Calu3 (cell line): Measurements from ENCODE around the gene SLC12A8. TPM values are rescaled to one million over a fixed set of nuclear protein-coding genes. Genes with fewer than 3 reads are reported as not detected.

ENCODE experiments used
- BruUV-seq: library from RNA; stranded (reverse); fragments of 400-500 nt; replicated peaks from 2 replicates; lab custom pipeline; 2021; lab: Mats Ljungman, UMichigan
- CTCF ChIA-PET: fragments of 300-600 bp; sonication (Branson Sonifier 250); formaldehyde crosslinking; loops from one replicate; lab custom pipeline; 2022; ENCODE audit warnings: antibody characterized with exemption; lab: Charles Lee
- DNase-seq: peaks from one replicate; pipeline ENCODE4 v3.0.0; 2022
- H3K27ac Mint-ChIP-seq: one replicate; pipeline ENCODE4 v1.8.0; 2022; ENCODE audit warnings: mixed read lengths; ENCODE audit not compliant: unreplicated experiment
- H3K27me3 Mint-ChIP-seq: one replicate; pipeline ENCODE4 v1.8.0; 2022; ENCODE audit warnings: mixed read lengths; ENCODE audit not compliant: unreplicated experiment
- H3K36me3 Mint-ChIP-seq: one replicate; pipeline ENCODE4 v1.8.0; 2022; ENCODE audit warnings: mild to moderate bottlenecking, moderate library complexity, mixed read lengths; ENCODE audit not compliant: insufficient read depth, unreplicated experiment
- H3K4me1 Mint-ChIP-seq: one replicate; pipeline ENCODE4 v1.8.0; 2022; ENCODE audit warnings: mild to moderate bottlenecking, low read depth, mixed read lengths; ENCODE audit not compliant: unreplicated experiment
- H3K4me3 Mint-ChIP-seq: one replicate; pipeline ENCODE4 v1.8.0; 2022; ENCODE audit warnings: mild to moderate bottlenecking, low read depth, moderate library complexity, mixed read lengths; ENCODE audit not compliant: unreplicated experiment
- H3K9me3 Mint-ChIP-seq: one replicate; pipeline ENCODE4 v1.8.0; 2022; ENCODE audit warnings: low read depth, mixed read lengths; ENCODE audit not compliant: unreplicated experiment
- CTCF ChIP-seq: fragments of 200-600 bp; IDR thresholded peaks from one replicate; pipeline ENCODE4 v1.8.0; 2022; ENCODE audit warnings: antibody characterized with exemption; ENCODE audit not compliant: unreplicated experiment
- intact Hi-C: fragments of 100-400 bp; cut with micrococcal nuclease; formaldehyde crosslinking; loops from one replicate; pipeline ENCODE4 v1.10.0; 2022; ENCODE audit not compliant: unreplicated experiment
- total RNA-seq: library from RNA; stranded (reverse); gene quantifications from 2 replicates; pipeline ENCODE4 v1.2.3, GENCODE V29; 2022

Gene SLC12A8
- total RNA-seq, 1 experiment from 2014 or later: 16.8 TPM

GRCh38 chr3:125246237-125246636 lies 33.7 kb upstream of the SLC12A8 start:
- H3K4me1 Mint-ChIP-seq: no peaks in the 10 kb centered on the region
- CTCF ChIA-PET: no interaction called here
- no peak for TF ChIP-seq CTCF
- no peak overlapping the region for H3K27ac Mint-ChIP-seq
- intact Hi-C loops: no loop called here
- DNase-seq: no peak
- H3K9me3 Mint-ChIP-seq: no peaks in the 10 kb centered on the region
- no TSS peak for BruUV-seq
- no peak overlapping the region for H3K4me3 Mint-ChIP-seq
- no peaks in the 10 kb centered on the region for H3K27me3 Mint-ChIP-seq
- peaks cover 7% of the 10 kb centered on the region for H3K36me3 Mint-ChIP-seq

- BruUV-seq: no TSS peak
- Mint-ChIP-seq H3K27ac (no peak overlapping the region), H3K9me3 (no peaks in the 10 kb centered on the region), H3K4me1 (no peaks in the 10 kb centered on the region), H3K27me3 (no peaks in the 10 kb centered on the region), H3K4me3 (no peak overlapping the region), H3K36me3 (peaks cover 12% of the 10 kb centered on the region)
- no peak for TF ChIP-seq CTCF
- CTCF ChIA-PET: no interaction called here
- intact Hi-C loops: no loop called here
- DNase-seq: no peak
Measured at GRCh38 chr3:125245521-125245920, 33.0 kb upstream of the SLC12A8 start.

GRCh38 chr3:125240496-125240895 lies 27.9 kb upstream of the SLC12A8 start:
- no peaks in the 10 kb centered on the region for H3K27me3 Mint-ChIP-seq
- H3K4me3 Mint-ChIP-seq: no peak overlapping the region
- CTCF ChIA-PET: interaction anchor here (0.7 kb wide), 1 partner anchor 200 kb away, joined by 3 read pairs; no protein-coding TSS in a partner anchor
- H3K27ac Mint-ChIP-seq: no peak overlapping the region
- intact Hi-C loops: no loop called here
- H3K4me1 Mint-ChIP-seq: no peaks in the 10 kb centered on the region
- H3K9me3 Mint-ChIP-seq: no peaks in the 10 kb centered on the region
- TF ChIP-seq CTCF: no peak
- no TSS peak for BruUV-seq
- H3K36me3 Mint-ChIP-seq: peaks cover 12% of the 10 kb centered on the region
- DNase-seq: no peak

GRCh38 chr3:125239266-125239665 lies 26.7 kb upstream of the SLC12A8 start:
- no peak overlapping the region for H3K27ac Mint-ChIP-seq
- no peaks in the 10 kb centered on the region for H3K4me1 Mint-ChIP-seq
- CTCF ChIA-PET: no interaction called here
- no peaks in the 10 kb centered on the region for H3K27me3 Mint-ChIP-seq
- TF ChIP-seq CTCF: no peak
- H3K4me3 Mint-ChIP-seq: no peak overlapping the region
- no peak for DNase-seq
- intact Hi-C loops: no loop called here
- H3K36me3 Mint-ChIP-seq: peaks cover 12% of the 10 kb centered on the region
- H3K9me3 Mint-ChIP-seq: no peaks in the 10 kb centered on the region
- BruUV-seq: no TSS peak
